GM21717 (cell line): Measurements from ENCODE around the gene MARS1.
"Not testable (repeated sequence)": the region's sequence is repeated elsewhere in the genome, so short reads cannot be mapped to it uniquely, and the experiment has no call there.

Experiments used
- ATAC-seq: cut with Tn5 transposase; IDR thresholded peaks from one replicate; pipeline ENCODE4 v1.9.1; 2021; ENCODE audit warnings: mild to moderate bottlenecking, moderate library complexity; ENCODE audit not compliant: unreplicated experiment

The MARS1 gene

DNA sequence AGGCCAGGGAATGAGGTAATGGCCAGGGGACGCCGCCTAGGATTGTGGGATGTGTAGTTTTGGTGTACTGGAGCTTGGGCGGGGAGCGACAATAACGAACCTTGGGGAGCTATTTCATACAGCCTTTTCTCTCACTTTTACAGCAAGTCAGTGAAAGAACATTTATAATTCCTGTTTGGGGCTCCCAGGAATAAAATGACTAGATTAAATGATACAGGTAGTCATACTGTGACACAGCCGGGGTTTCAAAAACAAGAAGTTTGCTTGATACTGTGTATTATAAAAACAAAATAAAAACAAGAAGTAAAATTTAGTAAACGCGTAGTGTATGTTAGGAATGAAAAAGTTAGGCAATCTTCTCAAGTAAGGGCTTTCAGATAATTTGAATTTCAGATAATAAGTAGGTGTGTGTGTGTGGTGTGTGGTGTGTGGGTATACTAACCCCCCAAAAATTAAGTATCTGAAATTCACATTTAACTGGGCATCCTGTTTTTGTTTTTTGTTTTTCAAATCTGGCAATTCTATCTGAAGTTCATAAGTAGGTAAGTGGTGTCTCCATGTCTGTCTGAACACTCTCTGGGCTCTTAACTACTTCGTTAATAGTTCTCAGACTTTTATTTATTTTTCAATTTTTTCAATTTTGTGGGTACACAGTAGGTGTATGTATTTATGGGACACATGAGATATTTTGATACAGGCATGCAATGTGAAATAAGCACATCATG lies 59.6 kb downstream of the MARS1 start:
- no peak for ATAC-seq

DNA sequence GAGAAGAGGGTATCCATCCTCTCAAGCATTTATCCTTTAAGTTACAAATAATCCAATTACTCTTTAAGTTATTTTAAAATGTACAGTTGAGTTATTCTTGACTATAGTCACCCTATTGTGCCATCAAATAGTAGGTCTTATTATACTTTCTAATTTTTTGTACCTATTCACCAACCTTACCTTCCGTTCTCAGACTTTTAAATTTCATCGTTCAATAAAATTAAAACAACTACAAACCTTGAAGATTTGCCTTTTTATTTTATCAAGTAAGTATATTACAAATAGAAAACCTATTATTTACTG lies 60.1 kb downstream of the MARS1 start:
- ATAC-seq = no peak

DNA sequence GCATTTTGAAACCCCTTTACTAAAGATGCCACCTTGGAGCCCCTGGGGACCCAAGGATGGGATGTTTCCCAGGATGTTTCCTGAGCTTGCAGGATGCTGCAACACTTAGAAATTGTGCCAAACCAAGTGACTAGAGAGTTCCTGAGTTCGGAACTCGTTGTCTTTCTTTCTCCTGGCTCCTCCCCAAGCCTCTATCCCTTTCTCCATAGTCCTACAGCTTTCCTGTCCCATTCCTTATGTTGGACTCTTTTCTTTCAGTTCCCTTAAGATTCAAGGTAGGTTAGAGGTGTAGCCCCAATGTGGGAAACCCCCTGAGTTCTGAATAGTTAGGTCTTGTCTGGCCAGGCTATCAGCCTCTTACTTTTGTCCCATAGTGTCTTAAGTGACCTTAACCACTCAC lies 60.6 kb downstream of the MARS1 start:
- ATAC-seq = no peak

DNA sequence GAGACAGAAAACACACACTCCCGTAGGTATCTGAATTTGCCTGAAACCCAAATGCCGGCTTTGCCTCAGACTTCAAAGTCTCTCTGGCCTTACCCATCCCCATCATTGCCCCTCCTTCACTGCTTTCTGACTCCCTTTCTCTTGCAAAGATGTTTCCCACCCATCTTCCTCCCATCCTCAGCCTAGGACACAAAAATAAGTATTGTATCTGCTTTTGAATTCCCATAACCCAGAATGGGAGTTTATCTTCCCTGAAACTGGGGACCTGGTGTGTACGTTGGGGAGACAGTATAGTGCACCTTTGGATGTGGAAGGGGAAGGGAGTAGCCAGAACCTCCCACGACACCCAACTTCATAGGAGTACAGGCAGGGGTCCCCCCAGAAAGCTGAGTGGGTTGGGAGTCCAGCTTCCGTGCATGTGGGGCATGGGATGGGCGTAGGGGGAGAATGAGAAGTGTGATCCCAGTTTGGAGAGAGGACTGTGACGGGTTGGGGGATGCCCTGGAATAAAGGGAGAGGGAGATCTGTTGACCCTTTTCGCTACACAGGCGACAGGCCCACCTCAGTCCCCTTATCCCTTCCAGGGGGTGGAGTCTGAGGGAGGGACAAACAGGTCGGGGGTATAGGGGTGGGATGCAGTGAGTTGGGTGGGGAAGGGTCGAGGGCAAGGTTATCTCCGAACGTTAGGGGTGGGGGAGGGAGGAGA lies 61.5 kb downstream of the MARS1 start:
- no peak for ATAC-seq

DNA sequence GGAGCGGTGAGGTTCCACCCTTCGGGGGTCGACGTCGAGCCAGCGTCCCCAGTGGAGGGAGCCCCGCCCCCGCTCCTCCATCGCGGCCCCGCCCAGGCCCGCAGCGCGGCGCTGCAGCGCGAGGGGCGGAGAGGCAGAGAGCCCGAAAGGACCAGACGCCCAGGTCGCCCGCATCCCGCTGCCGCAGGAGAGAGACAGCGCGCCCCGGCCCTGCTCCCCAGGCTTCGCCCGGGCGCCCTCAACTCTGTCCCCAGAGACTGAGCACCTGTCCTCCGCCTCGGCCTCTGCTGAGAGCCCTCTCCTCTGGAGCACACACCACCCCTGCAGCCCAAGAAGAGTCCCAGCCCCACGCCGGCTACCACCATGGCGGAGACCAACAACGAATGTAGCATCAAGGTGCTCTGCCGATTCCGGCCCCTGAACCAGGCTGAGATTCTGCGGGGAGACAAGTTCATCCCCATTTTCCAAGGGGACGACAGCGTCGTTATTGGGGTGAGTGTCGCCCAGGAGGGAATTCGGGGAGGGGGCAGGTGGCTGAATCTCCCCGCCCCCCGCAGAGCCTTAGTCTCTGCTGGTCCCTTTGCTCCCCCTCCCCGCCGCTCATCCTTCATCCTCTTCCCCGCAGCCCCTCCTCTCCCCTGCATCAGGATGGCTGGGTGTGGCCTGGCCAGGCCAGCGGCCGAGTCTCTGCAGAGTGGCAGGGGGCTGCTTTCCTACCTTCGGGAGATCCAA lies 62.2 kb downstream of the MARS1 start, which contains the start of gene KIF5A:
Gene KIF5A (plus strand): TSS at position 136 of the 732 bp plus-strand sequence. CDS start 228 bp downstream, at position 364.
- no peak for ATAC-seq

DNA sequence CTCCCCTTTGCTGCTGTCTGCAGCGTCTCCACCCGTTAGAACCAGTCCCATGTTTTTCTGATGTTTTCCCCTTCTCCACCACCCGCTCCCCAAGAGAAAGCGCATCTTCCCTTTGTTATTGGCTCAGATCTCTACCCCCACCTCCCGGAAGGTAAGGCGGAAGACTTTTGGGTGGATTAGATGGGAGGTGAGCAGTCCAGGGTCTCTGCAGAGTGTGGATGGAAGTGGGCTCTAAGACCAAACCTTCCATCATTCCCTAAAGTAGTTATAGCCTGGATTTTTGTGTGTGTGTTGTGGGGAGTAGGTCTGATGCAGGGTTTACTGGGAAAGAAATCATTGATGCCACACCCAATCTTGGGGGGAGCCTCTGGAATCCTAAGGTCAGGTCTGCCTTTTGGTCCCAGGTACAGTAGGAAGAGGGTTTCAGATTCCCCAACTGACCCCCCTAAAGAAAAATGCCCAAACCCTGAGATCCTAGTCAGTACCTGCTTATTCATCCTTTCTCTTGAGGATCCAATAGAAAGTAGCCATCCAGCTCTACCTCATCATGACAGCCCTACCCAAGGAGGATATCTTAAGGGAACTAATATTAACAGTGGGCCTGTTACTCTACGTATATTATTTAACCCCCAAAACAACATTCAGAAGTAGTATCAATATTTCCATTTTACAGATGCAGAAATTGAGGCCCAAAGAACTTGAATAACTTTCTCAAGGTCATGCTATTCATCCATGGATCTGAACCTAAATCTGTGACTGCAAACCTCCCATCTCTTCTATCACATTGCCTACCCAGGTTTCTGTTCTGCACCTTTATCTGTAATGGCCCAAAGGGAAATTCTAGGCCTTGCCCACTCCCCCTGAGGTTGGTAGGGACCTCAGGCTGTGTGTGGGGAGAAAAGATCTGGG lies 63.0 kb downstream of the MARS1 start:
- no peak for ATAC-seq

DNA sequence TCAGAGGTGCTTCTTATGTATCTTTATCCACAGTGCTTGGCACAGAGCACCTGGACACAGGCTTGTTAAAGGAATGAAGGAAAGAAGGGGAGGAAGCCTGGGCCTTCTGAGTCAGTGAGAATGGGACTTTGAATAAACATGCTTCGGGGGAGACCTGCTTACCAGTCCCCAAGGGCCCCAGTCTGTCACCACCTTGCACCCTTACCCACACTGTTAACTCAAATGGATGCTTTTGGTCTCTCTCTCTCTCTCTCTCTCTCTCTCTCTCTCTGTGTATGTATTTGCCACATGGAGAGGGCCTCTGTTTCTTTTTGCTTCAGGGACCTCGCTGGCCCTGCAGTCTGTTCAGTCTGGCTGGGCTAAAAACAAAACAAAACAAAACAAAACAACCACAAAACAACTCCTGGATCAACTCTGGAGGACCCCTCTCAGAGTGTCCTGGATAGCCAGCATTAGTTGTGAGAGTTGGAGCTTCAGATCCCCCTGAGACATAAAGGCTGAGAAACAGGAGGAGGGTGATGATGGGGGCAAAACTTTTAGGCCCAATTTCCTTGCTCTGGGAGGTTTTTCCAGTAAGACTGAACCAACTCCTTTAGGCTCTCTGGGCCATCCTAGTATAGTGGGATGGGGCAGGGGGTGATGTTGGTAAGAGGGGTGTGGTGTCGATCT lies 63.9 kb downstream of the MARS1 start:
- ATAC-seq = no peak

DNA sequence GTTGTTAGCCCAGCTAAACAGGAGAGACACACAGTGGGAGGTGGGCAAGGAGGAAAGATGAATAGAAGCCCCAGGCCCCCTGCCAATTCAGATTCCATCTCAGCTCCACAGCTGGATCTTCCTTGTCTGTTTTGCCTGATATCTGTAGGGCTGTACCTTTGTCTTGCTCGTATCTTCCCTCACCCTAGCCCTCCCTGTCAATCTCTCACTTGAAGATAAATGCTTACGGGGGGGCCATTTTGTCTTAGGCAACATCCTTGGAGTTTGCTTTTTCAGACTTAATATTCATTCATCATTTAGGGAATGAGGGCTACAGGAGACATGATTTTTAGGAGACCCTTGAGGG lies 64.4 kb downstream of the MARS1 start:
- no peak for ATAC-seq

DNA sequence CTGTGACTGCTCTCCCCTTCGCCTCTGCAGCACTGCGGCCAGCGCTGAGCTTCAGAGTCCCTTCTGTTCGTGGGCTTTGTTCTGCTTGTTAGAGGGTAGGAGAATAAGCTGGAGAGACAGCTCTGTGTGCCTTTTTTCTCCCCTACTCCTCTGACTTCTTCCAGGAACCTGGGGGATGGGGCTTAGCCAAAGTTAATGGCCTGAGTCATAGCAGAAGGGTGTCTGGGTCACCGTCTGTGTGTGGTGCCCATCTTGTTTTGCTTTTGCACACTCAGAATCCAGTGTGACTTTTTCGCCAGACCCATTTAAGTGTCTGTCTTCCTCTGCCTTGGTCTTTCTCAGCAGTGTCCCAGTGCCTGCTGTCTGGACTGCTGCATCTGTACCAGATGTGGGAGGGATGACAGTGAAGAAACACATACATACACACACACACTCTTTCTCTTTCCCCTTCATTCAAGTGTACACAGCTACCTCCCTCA lies 65.0 kb downstream of the MARS1 start:
- no peak for ATAC-seq

DNA sequence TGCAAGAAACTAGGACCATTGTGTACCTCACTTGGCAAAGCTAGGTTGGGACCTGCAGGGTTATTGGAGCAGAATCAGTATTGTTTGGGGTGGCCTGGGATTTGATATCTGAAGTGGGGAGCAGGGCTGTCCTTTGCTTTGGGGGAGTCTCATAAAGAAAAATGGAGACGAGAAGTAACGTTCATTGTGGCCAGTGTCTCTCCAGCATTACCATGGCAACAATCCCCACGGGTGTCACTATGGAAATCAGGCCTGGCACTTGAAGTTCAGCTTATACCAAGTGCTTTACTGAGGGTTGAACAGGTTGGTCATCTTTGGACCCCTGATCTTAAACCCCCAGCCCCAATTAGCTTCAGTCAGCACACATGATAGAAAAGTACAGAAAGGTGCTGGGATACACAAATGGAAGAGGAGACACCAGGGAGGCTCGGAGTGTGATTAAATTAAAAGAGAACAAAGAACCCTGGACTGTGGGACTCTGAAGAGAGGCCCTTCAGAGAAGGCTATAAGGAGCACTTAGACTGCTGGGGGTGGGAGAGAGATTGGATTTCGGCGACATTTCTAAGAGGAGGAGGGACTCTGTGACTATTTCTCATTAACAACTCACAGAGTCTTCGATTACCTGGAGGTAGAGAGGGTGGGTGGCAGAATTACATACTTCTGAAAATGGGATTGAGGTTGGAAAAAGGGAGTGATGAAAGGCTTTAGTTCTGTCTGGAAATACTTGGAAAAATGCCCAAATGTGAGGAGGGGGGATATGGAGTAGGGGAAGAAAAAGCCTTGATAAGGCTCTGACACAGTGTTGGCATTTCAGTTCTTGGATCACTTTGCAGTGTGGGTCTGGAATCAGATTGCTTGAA lies 65.7 kb downstream of the MARS1 start:
- no peak for ATAC-seq

DNA sequence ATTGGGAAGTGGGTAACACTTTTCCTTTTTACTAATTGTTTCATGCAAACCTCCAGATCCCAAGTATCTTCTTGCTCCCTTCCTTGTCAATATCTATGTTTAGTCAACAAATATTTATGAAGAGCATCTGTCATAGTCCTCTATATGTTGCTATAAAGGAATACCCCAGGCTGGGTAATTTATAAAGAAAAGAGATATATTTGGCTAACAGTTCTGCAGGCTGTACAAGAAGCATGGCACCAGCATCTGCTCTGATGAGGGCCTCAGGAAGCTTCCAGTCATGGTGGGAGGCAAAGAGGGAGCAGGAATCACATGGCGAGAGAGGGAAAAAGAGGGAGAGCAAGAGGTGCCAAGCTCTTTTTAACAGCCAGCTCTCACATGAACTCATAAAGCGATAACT lies 66.6 kb downstream of the MARS1 start:
- no peak for ATAC-seq

DNA sequence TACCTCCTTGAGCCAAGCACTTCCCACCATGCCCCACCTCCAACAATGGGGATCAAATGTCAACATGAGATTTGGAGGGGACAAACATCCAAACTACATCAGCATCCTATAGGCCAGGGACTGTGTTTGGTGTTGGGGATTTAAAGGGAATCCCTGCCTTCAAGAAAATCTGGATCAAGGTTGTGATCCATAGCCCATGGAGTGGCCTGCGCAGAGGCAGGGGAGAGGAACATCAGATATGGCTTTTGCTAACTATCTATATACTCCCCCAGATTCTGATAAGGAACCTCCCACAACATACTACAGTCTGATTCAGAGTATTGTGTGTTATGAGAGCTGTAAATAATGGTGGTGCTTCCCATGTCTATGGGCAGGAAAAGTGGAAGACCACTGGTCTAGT lies 67.0 kb downstream of the MARS1 start:
- ATAC-seq = no peak

DNA sequence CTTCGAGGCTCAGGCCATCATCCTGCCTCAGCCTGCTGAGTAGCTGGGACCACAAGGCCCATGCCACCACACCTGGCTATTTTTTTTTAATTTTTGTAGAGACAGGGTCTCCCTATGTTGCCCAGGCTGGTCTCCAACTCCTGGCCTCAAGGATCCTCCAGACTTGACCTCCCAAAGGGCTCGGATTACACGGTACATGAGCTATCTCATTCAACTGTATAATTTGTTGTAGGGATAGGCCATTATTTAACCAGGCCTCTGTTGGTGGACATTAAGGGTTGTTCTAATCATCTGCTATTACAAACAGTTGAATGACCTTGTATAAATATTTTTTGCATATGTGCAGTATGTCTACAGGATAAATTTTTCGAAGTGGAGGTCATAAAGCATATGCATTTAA lies 71.0 kb downstream of the MARS1 start:
- ATAC-seq = no peak

DNA sequence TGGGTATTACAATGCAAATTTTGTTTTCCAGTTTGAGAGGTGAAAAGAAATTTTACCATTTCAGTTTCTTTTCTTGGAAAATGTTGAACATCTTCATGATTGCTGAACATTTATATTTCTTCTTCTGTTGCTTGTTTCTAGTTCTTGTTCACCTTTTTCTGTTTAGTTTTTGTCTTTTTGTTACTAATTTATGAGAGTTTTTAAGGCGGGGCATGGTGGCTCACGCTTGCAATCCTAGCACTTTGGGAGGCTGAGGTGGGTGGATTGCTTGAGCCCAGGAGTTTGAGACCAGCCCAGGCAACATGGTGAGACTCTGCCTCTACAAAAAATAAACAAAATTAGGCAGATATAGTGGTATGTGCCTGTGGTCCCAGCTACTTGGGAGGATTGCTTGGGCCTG lies 72.6 kb downstream of the MARS1 start:
- ATAC-seq = no peak

DNA sequence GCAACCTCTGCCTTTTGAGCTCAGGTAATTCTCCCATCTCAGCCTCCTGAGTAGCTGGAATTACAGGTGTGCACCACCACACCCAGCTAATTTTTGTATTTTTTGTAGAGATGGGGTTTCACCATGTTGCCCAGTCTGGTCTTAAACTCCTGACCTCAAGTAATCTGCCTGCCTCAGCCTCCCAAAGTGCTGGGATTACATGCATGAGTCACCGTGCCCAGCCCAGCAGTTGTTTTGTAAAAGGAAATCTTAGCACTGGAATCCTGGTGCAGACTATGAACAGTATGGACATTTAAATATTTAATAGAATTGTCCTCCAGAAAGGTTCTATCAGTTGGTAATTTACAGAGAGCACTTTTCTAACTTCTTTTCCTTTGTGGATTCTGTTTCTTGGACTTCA lies 73.2 kb downstream of the MARS1 start:
- ATAC-seq = not testable (repeated sequence)

DNA sequence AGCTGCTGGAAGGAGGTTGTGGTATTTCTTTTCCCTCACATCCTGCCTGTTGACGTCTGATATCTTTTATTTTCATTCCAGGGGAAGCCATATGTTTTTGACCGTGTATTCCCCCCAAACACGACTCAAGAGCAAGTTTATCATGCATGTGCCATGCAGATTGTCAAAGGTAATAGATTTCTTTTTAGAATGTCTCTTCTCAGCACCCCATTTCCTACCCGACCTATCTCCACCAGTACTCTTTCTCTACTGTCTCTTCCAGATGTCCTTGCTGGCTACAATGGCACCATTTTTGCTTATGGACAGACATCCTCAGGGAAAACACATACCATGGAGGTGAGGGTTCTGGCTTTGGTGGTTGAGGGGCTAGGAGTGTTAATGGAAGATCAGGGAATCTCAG lies 75.5 kb downstream of the MARS1 start:
- no peak for ATAC-seq

DNA sequence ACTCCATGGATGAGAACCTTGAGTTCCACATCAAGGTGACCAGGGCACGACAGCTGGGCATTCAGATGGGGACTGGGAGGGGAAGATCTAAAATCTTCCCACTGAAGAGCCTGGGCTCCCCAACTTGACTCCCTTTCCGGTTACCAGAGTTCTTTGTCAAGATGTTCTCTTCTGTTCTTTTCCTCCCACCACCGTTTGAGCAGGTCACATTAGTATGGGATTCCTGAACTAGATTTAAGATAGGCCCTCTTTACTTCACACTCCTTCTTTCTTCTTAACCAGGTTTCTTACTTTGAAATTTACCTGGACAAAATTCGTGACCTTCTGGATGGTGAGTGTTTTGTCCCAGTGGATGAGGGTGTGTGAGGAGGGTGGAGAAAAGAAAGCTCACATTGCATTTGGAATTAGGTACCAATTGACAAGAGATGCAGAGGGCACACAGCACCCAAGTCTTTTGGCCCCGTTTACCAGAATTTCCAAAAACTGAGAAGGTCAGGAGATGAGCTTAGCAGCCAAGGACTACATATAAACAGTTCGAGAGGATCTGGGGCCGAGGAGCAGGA lies 76.4 kb downstream of the MARS1 start:
- no peak for ATAC-seq
